Islet precursor cell (in vitro differentiated cells): Measurements from ENCODE around the gene SHANK1.

Experiments
- DNase-seq: peaks from one replicate; pipeline ENCODE4 v3.0.0-alpha.2; 2018

Gene SHANK1

GRCh38 chr19:50725911-50726230 is 6.3 kb upstream of the SHANK1 start:
- no peak for DNase-seq

DNA sequence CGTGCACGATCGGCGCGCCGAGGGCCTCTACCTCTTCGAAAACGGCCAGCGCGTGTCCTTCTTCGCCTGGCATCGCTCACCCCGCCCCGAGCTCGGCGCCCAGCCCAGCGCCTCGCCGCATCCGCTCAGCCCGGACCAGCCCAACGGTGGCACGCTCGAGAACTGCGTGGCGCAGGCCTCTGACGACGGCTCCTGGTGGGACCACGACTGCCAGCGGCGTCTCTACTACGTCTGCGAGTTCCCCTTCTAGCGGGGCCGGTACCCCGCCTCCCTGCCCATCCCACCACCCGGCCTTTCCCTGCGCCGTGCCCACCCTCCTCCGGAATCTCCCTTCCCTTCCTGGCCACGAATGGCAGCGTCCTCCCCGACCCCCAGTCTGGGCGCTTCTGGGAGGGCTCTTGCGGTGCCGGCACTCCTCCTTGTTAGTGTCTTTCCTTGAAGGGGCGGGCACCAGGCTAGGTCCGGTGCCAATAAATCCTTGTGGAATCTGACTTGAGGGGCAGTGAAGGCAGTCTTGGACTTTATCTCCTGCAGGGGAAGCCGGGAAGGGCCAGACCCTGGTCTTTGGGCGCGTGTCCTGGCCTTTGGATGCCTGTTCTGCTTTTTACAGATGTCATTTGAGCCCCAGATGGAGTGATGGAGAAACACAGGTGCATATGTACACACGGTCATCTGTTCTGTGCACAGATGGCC is 5.8 kb upstream of the SHANK1 start:
- DNase-seq, result no peak

GRCh38 chr19:50724522-50725217 is 5.1 kb upstream of the SHANK1 start:
- peak; percentile 100 for DNase-seq

GRCh38 chr19:50723735-50724521 is 4.3 kb upstream of the SHANK1 start:
- no peak for DNase-seq

GRCh38 chr19:50723069-50723468 is 3.5 kb upstream of the SHANK1 start, which contains the start of gene CLEC11A:
Gene CLEC11A, plus strand, starts transcription at chr19:50723364. Its CDS starts 162 bp downstream, at chr19:50723526.
- DNase-seq, result peak; percentile 80

DNA sequence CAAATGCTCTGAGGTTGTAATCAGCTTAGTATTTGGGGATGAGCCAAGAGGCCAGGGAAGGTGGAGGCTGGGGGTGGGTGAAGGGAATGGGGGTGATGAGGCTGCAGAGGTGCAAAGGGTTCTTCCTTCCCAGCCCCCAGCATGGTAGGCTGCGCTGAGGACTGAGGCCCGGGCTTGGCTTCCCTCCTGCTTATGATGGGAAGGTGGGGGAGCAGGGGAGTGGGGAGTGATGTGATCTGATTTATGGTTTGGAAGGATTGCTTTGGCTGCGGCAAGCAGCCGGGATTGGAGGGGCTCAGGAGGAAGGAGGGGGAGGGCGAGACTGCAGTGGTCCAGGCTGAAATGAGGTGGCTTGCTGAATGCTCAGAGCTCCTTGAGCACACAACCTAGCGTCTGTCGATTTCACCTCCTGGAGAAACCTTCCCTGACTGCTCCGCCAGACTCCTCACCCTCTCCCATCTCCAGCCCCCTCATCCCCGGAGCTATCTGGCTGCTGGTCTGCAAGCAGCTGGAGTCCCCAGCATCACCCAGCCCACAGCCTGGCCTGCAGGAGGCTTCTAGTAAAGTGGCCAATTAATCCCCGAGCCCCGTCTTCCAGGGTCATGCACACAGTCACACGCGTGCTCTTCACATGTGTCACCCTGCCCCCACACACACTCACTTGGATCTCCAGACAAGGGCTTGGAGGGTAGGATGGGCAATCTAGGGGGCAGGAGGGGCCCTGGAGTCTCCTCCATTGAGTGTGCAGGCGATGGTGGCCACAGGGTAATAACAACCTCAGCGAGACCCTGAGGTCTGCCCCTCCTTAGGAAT is 2.8 kb upstream of the SHANK1 start:
- DNase-seq, result peak; percentile 53

- peak; percentile 48 for DNase-seq
These were observed 2.0 kb upstream of the SHANK1 start for GRCh38 chr19:50721441-50722137.

DNA sequence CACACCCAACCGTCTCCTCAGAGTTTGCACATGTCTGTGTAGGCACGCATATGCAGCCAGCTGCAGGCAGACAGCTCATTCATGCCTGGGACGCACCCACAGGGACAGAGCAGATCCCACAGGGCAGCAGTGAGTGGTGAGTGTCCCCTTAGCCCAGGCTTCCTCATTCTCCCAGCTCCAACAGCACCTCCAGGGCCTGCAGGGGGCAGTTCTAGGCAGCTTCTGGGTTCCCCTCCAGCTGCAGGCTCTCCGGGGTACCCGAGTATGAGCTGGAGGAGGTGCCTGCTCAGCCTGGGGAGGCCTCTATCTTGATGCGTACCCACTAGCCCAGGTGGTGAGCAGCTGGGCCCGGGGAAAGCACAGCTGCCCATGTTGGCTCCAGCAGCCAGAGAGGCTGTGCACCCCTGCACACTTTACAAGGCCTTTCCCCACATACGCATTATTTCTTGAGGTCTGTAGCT is 1.3 kb upstream of the SHANK1 start:
- DNase-seq, result peak; percentile 65

DNA sequence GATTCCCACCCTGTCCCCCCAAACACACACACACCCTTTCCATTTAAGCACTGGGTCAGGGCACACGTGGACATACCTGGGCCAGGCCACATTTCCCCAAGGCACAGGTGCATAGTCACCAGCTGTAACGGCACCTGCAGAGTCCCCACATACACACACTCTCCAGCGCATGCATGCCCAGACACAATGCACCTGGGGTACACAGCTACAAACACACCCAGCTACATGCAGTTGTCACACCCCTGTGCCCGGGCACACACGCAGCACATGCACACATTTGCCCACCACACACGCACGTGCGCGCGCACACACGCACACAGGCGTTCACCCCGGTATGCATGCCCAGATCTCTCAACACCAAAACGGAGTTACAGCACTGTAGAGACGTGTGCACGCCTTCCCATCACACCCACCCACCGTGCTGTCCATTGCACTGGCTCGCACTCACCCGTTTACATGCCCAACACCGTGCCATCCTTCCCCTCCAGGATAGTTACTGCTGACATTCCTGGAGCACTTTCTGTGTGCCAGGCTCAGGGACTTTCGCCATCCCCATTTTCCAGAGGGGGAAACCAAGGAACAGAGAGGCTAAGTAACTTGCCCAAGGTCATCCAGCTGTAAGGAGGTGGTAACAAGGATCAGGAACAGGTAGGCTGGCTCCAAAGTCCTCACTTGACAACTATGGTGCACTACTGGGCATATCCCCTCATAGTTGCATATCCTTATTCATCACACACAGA is 749 bp upstream of the SHANK1 start:
- peak; percentile 42 for DNase-seq

DNA sequence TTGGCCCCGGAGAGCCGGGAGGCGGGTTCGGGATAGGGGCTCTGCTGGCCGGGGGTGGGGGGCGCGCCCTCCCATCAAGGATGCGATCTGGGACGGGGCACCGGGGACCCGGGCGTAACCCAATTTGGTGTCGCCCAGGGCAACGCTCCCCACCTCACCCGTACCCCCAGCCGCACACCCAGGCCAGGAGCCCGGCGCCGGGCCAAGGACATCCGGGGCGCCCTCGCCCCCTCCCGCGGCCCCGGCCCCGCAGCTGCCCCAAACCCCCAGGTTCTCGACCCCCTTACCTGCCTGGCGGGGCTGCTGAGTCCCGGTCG is 525 bp downstream of the SHANK1 start:
- no peak for DNase-seq

GRCh38 chr19:50718255-50719118 is 1.1 kb downstream of the SHANK1 start:
- no peak for DNase-seq

GRCh38 chr19:50717891-50718254 is 1.7 kb downstream of the SHANK1 start:
- DNase-seq, result no peak

GRCh38 chr19:50717026-50717723 is 2.4 kb downstream of the SHANK1 start:
- DNase-seq, result no peak

DNA sequence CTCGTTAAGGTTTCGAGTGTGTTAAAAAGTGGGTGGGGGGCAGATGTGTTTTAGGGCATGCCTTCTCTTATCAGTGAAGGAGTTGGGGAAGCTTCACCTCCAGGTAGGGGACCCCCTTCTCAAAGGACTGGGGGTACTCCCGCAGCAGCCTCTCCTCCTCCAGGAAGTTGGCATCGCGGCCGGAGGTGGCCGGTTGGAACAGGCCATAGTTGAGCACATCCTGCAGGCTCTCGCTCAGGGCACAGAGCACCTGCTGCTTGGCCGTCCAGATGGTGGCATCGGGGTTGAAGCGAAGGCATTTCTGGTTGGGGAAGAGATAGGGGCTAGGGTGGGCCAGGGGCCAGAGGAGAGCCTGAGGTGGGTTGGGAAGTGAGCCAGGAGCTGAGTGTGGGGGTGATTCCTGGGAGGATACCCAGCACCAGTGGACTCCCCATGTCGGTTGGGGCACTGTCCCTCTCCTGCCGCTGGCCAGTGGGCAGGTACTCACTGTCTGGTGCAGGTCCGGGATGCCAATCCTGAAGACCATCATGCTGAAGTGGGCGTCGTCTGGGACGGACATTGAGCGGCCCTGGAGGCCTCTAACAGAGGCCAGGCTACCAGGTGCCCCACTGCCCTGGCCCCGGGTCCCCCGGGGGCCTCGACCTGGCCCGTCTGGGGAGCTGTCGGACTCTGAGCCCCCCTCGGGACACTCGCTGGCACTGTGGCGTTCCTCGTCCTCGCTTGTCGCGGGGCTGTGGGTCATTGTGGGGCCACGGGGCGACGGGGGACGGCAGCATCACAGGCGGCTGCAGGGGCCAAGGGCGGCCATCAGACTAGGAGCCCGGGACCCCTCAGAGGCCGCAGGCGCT is 3.2 kb downstream of the SHANK1 start:
- DNase-seq, result no peak

GRCh38 chr19:50713556-50714236 is 5.9 kb downstream of the SHANK1 start:
- DNase-seq, result no peak

DNA sequence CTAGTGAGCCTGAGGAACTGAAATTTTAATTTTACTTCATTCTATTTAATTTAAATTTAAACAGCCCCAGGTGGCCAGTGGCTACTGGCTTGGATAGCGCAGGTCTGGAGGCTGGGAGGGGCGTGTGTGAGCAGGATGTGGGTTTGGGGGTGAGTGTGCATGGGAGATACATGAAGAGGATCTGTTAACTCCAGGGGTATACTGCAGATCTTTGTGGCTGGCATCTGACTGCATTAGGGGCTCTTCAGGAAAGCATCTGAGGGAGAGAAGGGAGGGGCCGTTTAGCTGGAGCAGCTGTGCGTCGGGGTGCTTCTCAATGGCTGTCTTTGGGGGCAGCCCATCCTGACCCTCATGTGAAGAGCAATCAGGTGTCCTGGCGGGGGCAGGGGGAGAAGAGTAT is 6.8 kb downstream of the SHANK1 start:
- no peak for DNase-seq

- DNase-seq, result no peak
These were observed 7.8 kb downstream of the SHANK1 start for GRCh38 chr19:50711805-50712204.

GRCh38 chr19:50711196-50711595 is 8.4 kb downstream of the SHANK1 start:
- no peak for DNase-seq

GRCh38 chr19:50710612-50711011 is 9.0 kb downstream of the SHANK1 start:
- no peak for DNase-seq
